ENCODE results near the gene CST8. TPM values are rescaled to one million over a fixed set of nuclear protein-coding genes. Genes with fewer than 3 reads are reported as not detected.

The CST8 gene
- total RNA-seq, 1 donor from 2014 or later, result not detected

- Histone ChIP-seq H3K4me3 (no peak overlapping the region), H3K27me3 (no peaks in the 10 kb centered on the region), H3K4me1 (no peaks in the 10 kb centered on the region), H3K36me3 (no peaks in the 10 kb centered on the region), H3K9me3 (no peaks in the 10 kb centered on the region), H3K27ac (no peak overlapping the region)
- no peak for TF ChIP-seq CTCF (IDR thresholded peaks at IDR 0.05)
- DNase-seq (no peak), ATAC-seq (no peak)
- intact Hi-C loops (cut with DNase I), result no loop called here
Observed at GRCh38 chr20:23477223-23477622, 13.7 kb upstream of the CST8 start.

DNA sequence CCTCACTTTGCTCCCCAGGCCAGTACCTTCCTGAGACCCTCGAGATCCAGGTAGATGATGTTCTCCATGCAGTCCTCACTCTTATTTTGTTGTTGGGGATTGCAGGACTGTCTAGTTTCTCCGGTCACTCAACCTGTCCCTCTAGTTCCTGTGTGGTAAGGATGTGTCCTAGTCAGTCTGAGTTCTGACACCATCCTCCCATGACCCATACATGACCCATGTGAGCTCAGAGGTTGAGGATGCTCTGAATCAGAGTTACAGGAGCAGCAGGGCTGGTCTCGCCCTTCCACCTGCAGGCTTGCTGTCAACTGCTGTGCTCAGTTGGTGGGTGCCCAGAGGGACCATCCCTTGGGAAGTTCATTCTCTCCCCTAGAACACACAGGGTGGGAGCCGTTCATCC lies 11.9 kb upstream of the CST8 start:
- ATAC-seq, result no peak
- H3K36me3 ChIP-seq, result no peaks in the 10 kb centered on the region
- no peaks in the 10 kb centered on the region for H3K27me3 ChIP-seq
- H3K4me3 ChIP-seq, result no peak overlapping the region
- no peak for TF ChIP-seq CTCF (IDR thresholded peaks at IDR 0.05)
- no peaks in the 10 kb centered on the region for H3K9me3 ChIP-seq
- no peaks in the 10 kb centered on the region for H3K4me1 ChIP-seq
- H3K27ac ChIP-seq, result no peak overlapping the region
- intact Hi-C loops (cut with DNase I), result no loop called here
- DNase-seq, result no peak

DNA sequence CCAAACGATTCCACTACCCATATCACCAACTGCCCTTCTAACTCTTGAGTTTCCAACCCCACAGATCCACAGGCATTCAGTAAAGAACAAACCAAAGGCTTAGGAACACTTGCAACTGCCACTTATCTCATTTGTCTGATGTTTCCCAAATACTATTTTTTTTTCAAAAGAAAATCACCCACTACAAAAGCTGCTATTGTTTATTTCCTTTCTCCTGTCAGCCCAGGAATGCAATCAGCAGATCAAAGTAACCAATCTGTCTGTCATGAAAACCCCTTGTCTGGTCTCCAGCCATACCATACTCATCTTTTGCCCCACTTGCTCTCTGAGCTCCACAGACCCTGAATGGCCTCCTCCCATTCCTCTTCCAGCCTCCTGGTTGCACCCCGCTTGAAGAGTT lies 8.8 kb upstream of the CST8 start:
- no peak for TF ChIP-seq CTCF (IDR thresholded peaks at IDR 0.05)
- no peak for DNase-seq
- no peaks in the 10 kb centered on the region for H3K9me3 ChIP-seq
- no peaks in the 10 kb centered on the region for H3K27me3 ChIP-seq
- no peaks in the 10 kb centered on the region for H3K4me1 ChIP-seq
- intact Hi-C loops (cut with DNase I), result no loop called here
- H3K27ac ChIP-seq, result no peak overlapping the region
- no peak overlapping the region for H3K4me3 ChIP-seq
- ATAC-seq, result no peak
- H3K36me3 ChIP-seq, result no peaks in the 10 kb centered on the region

DNA sequence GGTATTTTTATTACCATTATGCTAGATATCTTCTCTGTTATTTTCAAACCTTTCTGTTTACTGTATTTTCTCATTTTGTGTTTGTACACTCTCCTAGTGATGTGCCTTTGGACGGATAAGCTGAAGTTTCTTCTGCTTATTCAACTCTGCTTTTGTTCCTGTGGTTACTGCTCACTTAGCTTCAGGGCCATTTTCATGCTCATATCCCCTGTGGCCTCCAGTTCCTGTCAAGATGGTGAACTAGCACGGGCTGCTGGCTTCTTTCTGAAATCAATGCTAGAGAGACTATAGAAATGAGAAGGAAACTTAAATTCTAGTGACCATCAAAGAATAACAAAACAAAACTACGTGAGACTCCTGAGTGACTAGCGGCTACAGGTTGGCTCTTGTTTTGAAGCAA lies 6.8 kb upstream of the CST8 start:
- intact Hi-C loops (cut with DNase I), result no loop called here

GRCh38 chr20:23488470-23488869 lies 2.4 kb upstream of the CST8 start:
- no peaks in the 10 kb centered on the region for H3K36me3 ChIP-seq
- H3K4me1 ChIP-seq, result no peaks in the 10 kb centered on the region
- H3K9me3 ChIP-seq, result no peaks in the 10 kb centered on the region
- TF ChIP-seq CTCF (IDR thresholded peaks at IDR 0.05), result no peak
- no peak overlapping the region for H3K27ac ChIP-seq
- intact Hi-C loops (cut with DNase I), result no loop called here
- DNase-seq (no peak), ATAC-seq (no peak)
- no peak overlapping the region for H3K4me3 ChIP-seq
- no peaks in the 10 kb centered on the region for H3K27me3 ChIP-seq

More for the DNA sequence above, 6.8 kb upstream of the CST8 start:
- H3K27me3 ChIP-seq, result no peaks in the 10 kb centered on the region
- H3K4me1 ChIP-seq, result no peaks in the 10 kb centered on the region
- H3K9me3 ChIP-seq, result no peaks in the 10 kb centered on the region
- no peak overlapping the region for H3K27ac ChIP-seq
- no peaks in the 10 kb centered on the region for H3K36me3 ChIP-seq
- DNase-seq, result no peak
- TF ChIP-seq CTCF (IDR thresholded peaks at IDR 0.05), result no peak
- no peak overlapping the region for H3K4me3 ChIP-seq
- ATAC-seq, result no peak

GRCh38 chr20:23488996-23489395 lies 1.9 kb upstream of the CST8 start:
- no peaks in the 10 kb centered on the region for H3K4me1 ChIP-seq
- H3K4me3 ChIP-seq, result no peak overlapping the region
- H3K9me3 ChIP-seq, result no peaks in the 10 kb centered on the region
- H3K27me3 ChIP-seq, result no peaks in the 10 kb centered on the region
- DNase-seq, result no peak
- no peak overlapping the region for H3K27ac ChIP-seq
- intact Hi-C loops (cut with DNase I), result no loop called here
- H3K36me3 ChIP-seq, result no peaks in the 10 kb centered on the region
- no peak for TF ChIP-seq CTCF (IDR thresholded peaks at IDR 0.05)
- ATAC-seq, result no peak
